Measurements from ENCODE around the gene MESP2. TPM values are rescaled to one million over a fixed set of nuclear protein-coding genes. Genes with fewer than 3 reads are reported as not detected.

The MESP2 gene
- total and polyA plus RNA-seq, 2 of the 13 experiments (the other 11 are each of a cell fraction or from before 2014, with no cell fraction given), result not detected

GRCh38 chr15:89776274-89777072, at the start of gene MESP2 (continued):
- TF ChIP-seq ZSCAN31 (CRISPR knock-in tag; IDR thresholded peaks at IDR 0.05; ENCODE audit: low read depth) (peak; percentile 81; the same call in 1 of the 2 replicates), JARID2 (CRISPR knock-in tag; IDR thresholded peaks at IDR 0.05; ENCODE audit: insufficient replicate concordance) (peak; percentile 44), NFIC (IDR thresholded peaks at IDR 0.05; ENCODE audit: low read length) (no peak), ZNF776 (CRISPR knock-in tag; IDR thresholded peaks at IDR 0.05) (peak; percentile 98), ZNF563 (CRISPR knock-in tag; IDR thresholded peaks at IDR 0.05) (peak; percentile 74; the same call in 1 of the 2 replicates), ZNF768 (CRISPR knock-in tag; IDR thresholded peaks at IDR 0.05) (peak; percentile 58; the same call in 1 of the 2 replicates), ZNF234 (CRISPR knock-in tag; conservative IDR thresholded peaks at IDR 0.05) (peak; percentile 79; the same call in 1 of the 2 replicates), ZBTB33 (CRISPR knock-in tag; IDR thresholded peaks at IDR 0.05) (peak; percentile 34; the same call in 1 of the 2 replicates), SYNCRIP (IDR thresholded peaks at IDR 0.05; ENCODE audit: insufficient read depth, low read depth, low read length) (no peak), BATF2 (CRISPR knock-in tag; IDR thresholded peaks at IDR 0.05) (no peak; the same call in none of the 2 replicates), YEATS2 (CRISPR knock-in tag; IDR thresholded peaks at IDR 0.05; ENCODE audit: borderline replicate concordance) (0 out of 2 replicates have a peak, but pooled peaks have one; percentile 30), ZFP41 (CRISPR knock-in tag; IDR thresholded peaks at IDR 0.05; ENCODE audit: borderline replicate concordance) (peak; percentile 93; the same call in 1 of the 2 replicates), ZNF275 (CRISPR knock-in tag; IDR thresholded peaks at IDR 0.05; ENCODE audit: borderline replicate concordance) (0 out of 2 replicates have a peak, but pooled peaks have one; percentile 74), ZNF142 (CRISPR knock-in tag; IDR thresholded peaks at IDR 0.05) (peak; percentile 89; the same call in 1 of the 2 replicates), TEF (CRISPR knock-in tag; IDR thresholded peaks at IDR 0.05) (no peak)
